PC-9 (cell line): ENCODE measurements around the gene ARHGEF7.

ENCODE experiments used
- CTCF ChIP-seq: fragments of 200-600 bp; sonication (generic); conservative IDR thresholded peaks from 2 replicates; pipeline ENCODE4 v1.6.1; 2017; ENCODE audit warnings: mixed run types, antibody characterized with exemption, mild to moderate bottlenecking, moderate library complexity
- EZH2 ChIP-seq: fragments of 200-600 bp; sonication (generic); IDR thresholded peaks from 2 replicates; pipeline ENCODE4 v1.8.0; 2017; ENCODE audit warnings: antibody characterized with exemption, low read depth

GRCh38 chr13:111203736-111204389, 88.8 kb downstream of the ARHGEF7 start:
- TF ChIP-seq CTCF, result no peak
- no peak for TF ChIP-seq EZH2
